Chondrocyte (in vitro differentiated cells): ENCODE measurements around the gene PDCD10. TPM values are rescaled to one million over a fixed set of nuclear protein-coding genes. Genes with fewer than 3 reads are reported as not detected.

Source experiments
- DNase-seq: peaks from one replicate; pipeline ENCODE4 v3.0.0; 2021; ENCODE audit warnings: mixed read lengths, low spot score
- H3K27ac Mint-ChIP-seq: one replicate; pipeline ENCODE4 v1.8.0; 2021; ENCODE audit warnings: mild to moderate bottlenecking, moderate library complexity, mixed read lengths; ENCODE audit not compliant: unreplicated experiment
- H3K27me3 Mint-ChIP-seq: 2 replicates; pipeline ENCODE4 v1.8.0; 2021; ENCODE audit warnings: low read depth, mixed read lengths
- H3K36me3 Mint-ChIP-seq: 2 replicates; pipeline ENCODE4 v1.8.0; 2021; ENCODE audit warnings: low read depth, mixed read lengths
- H3K4me1 Mint-ChIP-seq: 2 replicates; pipeline ENCODE4 v1.8.0; 2021; ENCODE audit warnings: low read depth, mild to moderate bottlenecking, mixed read lengths
- H3K4me3 Mint-ChIP-seq: one replicate; pipeline ENCODE4 v1.8.0; 2021; ENCODE audit warnings: mild to moderate bottlenecking, moderate library complexity, mixed read lengths; ENCODE audit not compliant: unreplicated experiment
- H3K9me3 Mint-ChIP-seq: 2 replicates; pipeline ENCODE4 v1.8.0; 2021; ENCODE audit warnings: low read depth, mixed read lengths
- total RNA-seq: library from RNA; stranded (reverse); gene quantifications from 3 replicates; pipeline ENCODE4 v1.2.1, GENCODE V29; 2021
- TF ChIP-seq, protein P1 (sequence below): fragments of 200-600 bp; sonication (generic); IDR thresholded peaks from 2 replicates; pipeline ENCODE4 v1.5.0; 2021; ENCODE audit warnings: antibody characterized with exemption, mild to moderate bottlenecking, moderate library complexity

The PDCD10 gene
- total RNA-seq, 1 donor from 2014 or later: 37.2 TPM

DNA sequence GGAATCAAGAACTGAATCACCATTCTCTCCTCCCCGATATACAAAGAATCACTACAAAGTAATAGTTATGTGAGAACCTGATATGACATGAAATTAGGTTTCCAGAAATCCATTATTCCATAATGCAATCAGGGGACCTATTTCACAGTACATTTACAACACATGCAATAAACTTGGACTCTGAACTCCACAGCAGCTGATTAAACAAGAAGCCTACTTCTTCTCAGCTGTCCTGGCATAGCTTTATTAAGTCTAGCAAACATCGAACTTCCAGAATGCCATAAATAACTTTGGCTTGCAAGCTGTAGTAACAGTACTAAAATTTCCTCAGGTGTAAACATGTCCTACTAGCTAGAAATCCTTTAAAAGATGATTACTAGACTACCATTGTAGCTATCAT is 17.8 kb downstream of the PDCD10 start:
- Mint-ChIP-seq H3K9me3 (peaks cover 4% of the 10 kb centered on the region), H3K4me3 (no peak overlapping the region), H3K27ac (no peak overlapping the region), H3K27me3 (no peaks in the 10 kb centered on the region), H3K36me3 (peaks cover 16% of the 10 kb centered on the region), H3K4me1 (peaks cover 6% of the 10 kb centered on the region)
- TF ChIP-seq, protein P1, sequence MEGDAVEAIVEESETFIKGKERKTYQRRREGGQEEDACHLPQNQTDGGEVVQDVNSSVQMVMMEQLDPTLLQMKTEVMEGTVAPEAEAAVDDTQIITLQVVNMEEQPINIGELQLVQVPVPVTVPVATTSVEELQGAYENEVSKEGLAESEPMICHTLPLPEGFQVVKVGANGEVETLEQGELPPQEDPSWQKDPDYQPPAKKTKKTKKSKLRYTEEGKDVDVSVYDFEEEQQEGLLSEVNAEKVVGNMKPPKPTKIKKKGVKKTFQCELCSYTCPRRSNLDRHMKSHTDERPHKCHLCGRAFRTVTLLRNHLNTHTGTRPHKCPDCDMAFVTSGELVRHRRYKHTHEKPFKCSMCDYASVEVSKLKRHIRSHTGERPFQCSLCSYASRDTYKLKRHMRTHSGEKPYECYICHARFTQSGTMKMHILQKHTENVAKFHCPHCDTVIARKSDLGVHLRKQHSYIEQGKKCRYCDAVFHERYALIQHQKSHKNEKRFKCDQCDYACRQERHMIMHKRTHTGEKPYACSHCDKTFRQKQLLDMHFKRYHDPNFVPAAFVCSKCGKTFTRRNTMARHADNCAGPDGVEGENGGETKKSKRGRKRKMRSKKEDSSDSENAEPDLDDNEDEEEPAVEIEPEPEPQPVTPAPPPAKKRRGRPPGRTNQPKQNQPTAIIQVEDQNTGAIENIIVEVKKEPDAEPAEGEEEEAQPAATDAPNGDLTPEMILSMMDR: no peak
- DNase-seq: no peak

DNA sequence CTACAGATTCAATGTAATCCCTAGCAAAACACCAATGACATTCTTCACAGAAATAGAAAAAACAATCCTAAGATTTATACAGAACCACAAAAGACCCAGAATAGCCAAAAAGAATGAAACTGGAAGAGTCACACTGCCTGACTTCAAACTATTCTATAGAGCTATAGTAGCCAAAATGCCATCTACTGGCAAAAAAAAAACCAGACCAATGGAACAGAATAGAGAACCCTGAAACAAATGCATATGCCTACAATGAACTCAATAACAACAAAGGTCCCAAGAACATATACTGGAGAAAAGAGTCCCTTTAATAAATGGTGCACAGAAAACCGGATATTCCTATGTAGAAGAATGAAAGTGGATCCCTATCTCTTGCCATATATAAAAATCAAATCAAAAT is 19.8 kb downstream of the PDCD10 start:
- no peak for DNase-seq
- TF ChIP-seq, protein P1: no peak
- Mint-ChIP-seq H3K27ac (no peak overlapping the region), H3K36me3 (peaks cover 21% of the 10 kb centered on the region), H3K4me3 (no peak overlapping the region), H3K4me1 (peaks cover 6% of the 10 kb centered on the region), H3K9me3 (peaks cover 4% of the 10 kb centered on the region), H3K27me3 (no peaks in the 10 kb centered on the region)

DNA sequence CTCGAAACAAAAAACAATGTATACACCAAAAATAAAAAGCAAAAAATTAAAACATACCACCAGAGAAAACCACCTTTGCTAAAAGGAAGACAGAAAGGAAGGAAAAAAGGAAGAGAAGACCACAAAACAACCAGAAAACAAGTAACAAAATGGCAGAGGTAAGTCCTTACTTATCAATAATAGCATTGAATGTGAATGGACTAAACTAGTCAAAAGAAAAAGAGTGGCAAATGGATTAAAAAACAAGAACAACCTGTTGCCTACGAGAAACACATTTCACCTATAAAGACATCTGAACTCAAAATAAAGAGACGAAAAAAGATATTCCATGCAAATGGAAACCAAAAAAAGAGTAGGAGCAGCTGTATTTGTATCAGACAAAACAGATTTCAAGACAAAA is 22.2 kb downstream of the PDCD10 start:
- no peak for DNase-seq
- H3K27me3 Mint-ChIP-seq: no peaks in the 10 kb centered on the region

DNA sequence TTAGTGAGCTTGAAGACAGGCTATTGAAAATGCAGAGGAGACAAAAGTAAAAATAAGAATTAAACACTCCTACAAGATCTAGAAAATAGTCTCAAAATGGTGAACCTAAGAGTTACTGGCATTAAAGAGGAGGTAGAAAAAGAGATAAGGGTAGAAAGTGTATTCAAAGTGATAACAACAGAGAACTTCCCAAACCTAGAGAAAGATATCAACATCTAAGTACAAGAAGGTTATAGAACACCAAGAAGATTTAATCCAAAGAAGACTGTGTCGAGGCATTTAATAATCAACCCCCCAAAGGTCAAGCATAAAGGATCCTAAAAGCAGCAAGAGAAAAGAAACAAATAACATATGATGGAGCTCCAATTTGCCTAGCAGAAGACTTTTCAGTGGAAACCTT is 23.3 kb downstream of the PDCD10 start:
- peaks cover 14% of the 10 kb centered on the region for H3K36me3 Mint-ChIP-seq
- no peak for DNase-seq
- no peak overlapping the region for H3K4me3 Mint-ChIP-seq
- peaks cover 6% of the 10 kb centered on the region for H3K4me1 Mint-ChIP-seq
- no peaks in the 10 kb centered on the region for H3K27me3 Mint-ChIP-seq
- no peak overlapping the region for H3K27ac Mint-ChIP-seq
- peaks cover 4% of the 10 kb centered on the region for H3K9me3 Mint-ChIP-seq
- TF ChIP-seq, protein P1: no peak

More for the DNA sequence above, 22.2 kb downstream of the PDCD10 start:
- peaks cover 4% of the 10 kb centered on the region for H3K9me3 Mint-ChIP-seq
- H3K36me3 Mint-ChIP-seq: peaks cover 14% of the 10 kb centered on the region
- TF ChIP-seq, protein P1: no peak
- no peak overlapping the region for H3K4me3 Mint-ChIP-seq
- no peak overlapping the region for H3K27ac Mint-ChIP-seq
- peaks cover 6% of the 10 kb centered on the region for H3K4me1 Mint-ChIP-seq

DNA sequence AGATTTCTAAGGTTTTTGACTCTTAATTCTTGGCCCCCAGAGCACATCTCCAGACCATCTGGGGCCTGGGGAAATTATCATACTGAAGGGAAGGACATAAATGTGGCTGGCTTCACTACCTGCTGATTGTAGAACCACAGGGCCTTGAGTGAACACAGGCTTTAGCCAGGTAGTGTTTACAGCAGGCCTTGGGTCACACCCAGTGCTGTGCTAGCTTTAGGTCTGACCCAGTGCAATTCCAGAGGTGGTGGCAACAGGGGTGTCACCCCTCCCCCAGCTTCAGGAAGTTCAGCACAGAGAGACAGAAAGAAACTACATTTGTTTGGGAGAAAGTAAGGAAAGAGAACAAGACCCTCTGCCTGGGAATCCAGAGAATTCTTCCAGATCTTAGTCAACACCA is 24.1 kb downstream of the PDCD10 start:
- no peak overlapping the region for H3K4me3 Mint-ChIP-seq
- TF ChIP-seq, protein P1: no peak
- no peak overlapping the region for H3K27ac Mint-ChIP-seq
- DNase-seq: no peak
- no peaks in the 10 kb centered on the region for H3K27me3 Mint-ChIP-seq
- H3K9me3 Mint-ChIP-seq: peaks cover 4% of the 10 kb centered on the region
- H3K4me1 Mint-ChIP-seq: peaks cover 12% of the 10 kb centered on the region
- peaks cover 14% of the 10 kb centered on the region for H3K36me3 Mint-ChIP-seq
